Stimulated activated CD8-positive, alpha-beta memory T cell treated with anti-CD3 and anti-CD28 coated beads, Interleukin-4, amount 100 ng/mL, for 4 hours (primary cell): ENCODE measurements around the gene FBXW8.

Source experiments
- DNase-seq, 2 donors: peaks; one replicate each; pipeline ENCODE4 v3.0.0-alpha.2; 2020; ENCODE audit warnings: low read depth in 2 of 2, low spot score in 1 of 2

The FBXW8 gene

DNA sequence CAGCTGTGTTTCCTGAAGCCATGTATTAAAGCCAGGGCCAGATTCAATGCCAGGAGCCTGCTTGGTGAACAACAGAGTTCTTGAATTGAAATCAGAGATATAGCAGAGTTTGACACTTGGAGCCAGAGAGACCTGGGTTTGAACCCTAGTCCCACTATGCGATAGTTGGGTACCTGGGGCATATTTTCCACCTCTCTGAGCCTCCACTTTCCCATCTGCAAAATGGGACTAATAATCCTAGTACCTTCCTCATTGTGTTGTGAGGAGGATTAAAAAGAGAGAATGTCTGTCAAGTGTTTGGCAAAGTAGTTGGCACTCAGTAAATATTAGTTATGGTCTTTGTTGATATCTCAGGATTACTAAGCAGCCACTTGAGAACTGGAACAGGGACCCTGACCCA, 23.5 kb upstream of the FBXW8 start:
- no peak for DNase-seq

DNA sequence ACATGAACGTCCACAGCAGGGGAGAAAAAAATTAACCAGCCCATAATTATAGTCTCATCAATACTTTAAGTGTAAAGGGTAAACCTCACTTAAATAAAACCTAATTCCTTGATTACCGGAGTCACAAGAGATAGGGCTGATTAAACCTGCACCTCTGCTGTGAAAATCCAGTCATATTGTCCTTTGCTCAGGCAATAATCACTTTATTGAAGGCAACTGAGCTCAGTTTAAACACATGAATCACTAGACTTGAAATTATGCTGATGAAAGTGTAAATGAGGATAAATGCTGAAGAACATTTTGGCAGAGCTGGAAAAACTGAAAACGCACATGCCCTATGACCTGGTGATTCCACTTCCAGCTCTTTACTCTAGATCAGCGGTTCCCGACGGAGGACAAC, 22.9 kb upstream of the FBXW8 start:
- no peak for DNase-seq

DNA sequence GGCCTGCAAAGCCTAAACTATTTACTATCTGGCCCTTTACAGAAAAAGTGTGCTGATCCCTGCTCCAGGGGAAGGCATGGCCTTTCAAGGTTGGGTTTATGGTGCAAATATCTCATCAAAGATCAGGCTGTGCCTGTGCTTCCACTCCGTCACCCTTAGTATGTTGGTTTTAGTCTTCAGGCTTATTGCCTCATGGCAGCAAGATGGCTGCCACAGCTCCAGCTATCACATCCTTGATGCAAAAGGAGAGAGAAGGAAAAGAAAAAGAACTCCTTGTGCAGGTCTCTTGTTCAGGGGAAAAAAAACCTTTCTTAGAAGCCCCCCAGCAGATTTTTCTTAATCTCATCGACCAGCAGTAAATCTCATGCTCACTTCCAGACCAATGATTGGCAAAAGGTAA, 20.4 kb upstream of the FBXW8 start:
- DNase-seq: no peak

DNA sequence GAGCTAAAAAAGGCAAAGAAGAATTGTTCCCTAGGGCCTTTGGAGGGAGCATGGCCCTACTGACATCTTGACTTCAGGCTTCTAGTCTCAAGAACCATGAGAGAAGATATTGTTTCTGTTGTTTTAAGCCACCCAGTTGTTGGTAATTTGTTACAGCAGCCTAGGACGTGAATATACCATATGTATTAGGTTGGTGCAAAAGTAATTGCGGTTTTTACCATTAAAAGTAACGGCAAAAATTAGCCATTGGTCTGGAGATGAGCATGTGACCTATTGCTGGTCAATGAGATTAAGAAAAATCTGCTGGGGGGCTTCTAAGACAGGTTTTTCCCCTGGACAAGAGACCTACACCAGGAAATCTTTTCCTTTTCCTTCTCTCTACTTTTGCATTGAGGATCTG, 19.7 kb upstream of the FBXW8 start:
- DNase-seq: no peak

DNA sequence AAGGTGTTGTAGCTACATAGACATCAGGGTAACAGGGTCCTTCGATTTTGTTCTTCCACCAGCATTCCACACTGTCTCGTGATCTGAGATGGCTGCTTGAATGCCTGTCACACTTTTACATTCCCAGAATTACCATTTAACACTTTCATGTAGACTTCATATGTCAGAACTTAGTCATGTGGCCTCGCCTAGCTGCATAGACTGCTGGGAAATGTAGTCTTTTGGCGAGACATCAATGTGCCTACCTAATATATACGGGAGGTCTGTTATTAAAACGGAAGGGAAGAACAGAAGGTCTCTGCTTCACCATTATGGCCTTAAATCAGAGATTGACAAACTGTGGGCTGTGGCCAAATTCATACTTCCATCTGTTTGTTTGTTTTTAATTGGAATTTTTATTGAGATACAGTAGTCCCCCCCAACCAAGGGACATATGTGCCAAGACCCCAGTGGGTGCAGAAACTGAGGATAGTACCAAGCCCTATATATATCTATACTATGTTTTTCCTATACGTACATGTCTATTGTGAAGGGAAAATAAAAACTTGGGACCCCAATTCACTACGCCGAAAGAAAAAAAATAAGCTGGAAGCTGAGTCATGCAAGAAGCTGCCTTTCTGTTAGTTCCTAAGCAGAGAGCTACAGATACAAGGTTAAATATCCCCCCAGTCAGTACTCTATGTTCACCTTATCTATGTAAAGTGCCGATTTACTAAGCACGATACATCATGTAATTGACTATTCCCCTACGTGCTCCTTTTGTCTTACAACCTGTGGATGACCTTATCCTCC, 18.2 kb upstream of the FBXW8 start:
- DNase-seq: no peak

DNA sequence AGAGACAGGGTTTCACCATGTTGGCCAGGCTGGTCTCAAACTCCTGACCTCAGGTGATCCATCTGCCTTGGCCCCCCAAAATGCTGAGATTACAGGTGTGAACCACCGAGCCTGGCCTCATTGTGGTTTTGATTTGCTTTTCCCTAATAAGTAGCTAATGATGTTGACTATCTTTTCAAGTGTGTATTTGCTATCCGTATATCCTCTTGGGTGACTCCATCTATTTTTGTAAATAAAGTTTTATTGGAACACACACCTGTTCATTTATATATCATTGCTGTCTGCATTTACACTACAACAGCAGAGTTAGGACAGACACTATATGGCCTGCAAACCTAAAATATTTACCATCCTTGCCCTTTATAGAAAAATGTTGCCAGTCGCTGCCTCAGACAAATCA, 15.8 kb upstream of the FBXW8 start:
- no peak for DNase-seq

DNA sequence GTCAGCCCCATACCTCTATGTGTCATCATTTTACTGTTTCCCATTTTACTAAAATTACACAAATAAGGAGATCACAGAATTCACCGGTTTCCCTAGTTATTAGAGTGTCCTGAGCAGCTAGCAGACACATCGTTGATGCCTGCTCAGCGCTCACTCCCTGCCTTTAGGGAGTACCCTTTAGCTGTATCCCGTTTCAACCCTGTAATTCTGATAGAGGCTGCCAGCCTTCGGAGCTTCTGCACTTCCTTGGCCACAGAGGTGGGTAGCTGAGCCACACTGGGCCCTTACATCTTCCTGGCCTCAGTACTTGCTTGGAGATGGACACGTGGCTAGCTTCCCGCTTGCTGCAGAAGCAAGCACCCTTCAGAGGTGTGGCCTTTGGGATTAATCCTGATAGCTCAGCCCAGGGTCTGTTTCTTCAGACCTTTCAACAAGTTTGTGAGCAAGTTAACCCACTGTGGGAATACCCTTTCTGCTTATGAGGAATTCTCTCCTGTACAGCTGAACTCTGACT, 14.3 kb upstream of the FBXW8 start:
- no peak for DNase-seq

DNA sequence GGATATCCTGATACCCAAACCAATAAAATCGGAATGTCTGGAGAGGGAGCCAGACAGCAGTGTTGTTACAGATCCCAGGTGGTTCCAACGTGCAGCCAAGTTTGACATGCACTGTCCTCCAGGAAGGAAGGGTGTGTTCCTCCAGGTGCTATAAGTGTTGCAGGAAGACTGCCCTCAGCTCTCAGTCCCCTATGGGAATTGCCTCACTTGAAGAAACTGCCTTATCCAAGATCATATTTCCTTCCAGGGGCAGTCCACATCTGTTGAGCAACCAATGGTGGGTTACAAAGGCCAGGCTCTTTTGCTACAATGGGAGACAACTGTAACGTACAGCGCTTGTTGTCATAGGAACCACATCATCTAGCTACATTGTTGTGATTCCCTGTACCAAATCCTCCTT, 13.3 kb upstream of the FBXW8 start:
- no peak for DNase-seq

DNA sequence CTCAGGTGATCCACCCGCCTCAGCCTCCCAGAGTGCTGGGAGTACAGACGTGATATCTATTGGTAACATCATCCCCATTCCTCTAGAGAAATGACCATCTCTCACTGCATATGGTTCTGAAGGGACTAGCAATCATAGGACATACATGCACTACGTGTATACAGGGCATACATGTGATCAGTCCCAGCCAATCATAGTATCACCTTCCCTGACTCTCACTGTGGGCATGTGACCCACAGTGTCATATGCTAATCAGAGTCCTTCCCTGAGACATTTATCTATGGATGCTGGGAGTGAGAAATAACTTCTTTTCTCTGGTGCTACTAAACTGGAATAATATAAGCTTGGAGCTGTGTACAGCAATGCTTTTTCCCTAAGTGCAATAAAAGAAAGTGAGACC, 12.1 kb upstream of the FBXW8 start:
- no peak for DNase-seq

DNA sequence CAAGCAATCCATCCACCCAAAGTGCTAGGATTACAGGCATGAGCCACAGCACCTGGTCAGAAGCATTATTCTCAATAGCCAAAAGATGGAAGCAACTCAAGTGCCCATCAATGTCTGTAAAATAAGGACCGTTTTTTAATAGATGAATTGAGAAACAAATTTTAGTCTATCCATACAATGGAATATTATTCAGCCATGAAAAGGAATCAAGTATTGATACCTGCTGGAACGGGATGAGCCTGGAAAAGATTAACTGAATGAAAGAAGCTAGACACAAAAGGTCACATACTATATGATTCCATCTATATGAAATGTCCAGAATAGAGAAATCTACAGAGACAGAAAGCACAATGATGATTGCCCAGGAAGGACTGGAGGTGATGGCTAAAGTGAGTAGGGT, 9.1 kb upstream of the FBXW8 start:
- DNase-seq: no peak

DNA sequence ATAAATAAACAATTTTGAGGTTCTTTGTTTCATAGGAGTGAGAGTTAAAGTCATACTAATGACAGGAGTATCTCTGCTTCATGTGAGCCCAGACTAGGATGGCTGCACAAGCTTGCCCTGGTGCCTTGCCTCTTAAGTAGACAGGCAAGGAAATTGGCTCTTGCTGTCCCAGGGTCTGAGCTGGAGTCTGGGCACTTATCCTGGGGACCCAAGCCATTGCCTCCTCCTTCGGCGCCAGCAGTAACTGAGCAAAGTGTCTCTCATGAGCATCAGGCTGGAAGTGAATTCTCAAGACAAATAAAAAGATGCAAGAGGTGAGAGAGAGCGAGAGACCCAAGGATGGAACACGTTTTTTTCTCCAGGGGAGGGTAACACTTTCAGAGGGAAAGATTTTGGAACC, 6.9 kb upstream of the FBXW8 start:
- no peak for DNase-seq

DNA sequence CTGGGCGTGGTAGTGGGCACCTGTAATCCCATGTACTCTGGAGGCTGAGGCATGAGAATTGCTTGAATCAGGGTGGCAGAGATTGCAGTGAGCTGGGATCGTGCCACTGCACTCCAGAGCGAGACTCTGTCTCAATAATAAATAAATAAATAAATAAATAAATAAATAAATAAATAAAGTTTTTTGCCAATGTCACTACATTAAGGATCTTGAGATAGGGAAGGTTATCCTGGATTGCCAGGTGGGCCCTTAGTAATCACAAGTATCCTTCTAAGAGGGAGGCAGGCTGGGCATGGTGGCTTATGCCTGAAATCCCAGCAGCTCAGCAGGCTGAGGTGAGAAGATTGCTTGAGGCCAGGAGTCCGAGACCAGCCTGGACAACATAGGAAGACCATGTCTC, 4.5 kb upstream of the FBXW8 start:
- no peak for DNase-seq

DNA sequence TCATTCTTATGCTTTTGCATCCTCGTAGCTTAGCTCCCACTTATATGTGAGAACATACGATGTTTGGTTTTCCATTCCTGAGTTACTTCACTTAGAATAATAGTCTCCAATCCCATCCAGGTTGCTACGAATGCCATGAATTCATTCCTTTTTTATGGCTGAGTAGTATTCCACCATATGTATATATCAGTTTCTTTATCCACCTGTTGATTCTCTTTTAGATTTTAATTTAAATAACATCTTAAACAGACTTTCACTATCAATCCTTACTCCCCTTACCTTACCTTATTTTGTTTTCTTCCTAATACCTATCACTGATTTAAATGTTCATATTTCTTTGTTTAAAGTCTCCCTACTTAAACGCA, 488 bp upstream of the FBXW8 start:
- no peak for DNase-seq

DNA sequence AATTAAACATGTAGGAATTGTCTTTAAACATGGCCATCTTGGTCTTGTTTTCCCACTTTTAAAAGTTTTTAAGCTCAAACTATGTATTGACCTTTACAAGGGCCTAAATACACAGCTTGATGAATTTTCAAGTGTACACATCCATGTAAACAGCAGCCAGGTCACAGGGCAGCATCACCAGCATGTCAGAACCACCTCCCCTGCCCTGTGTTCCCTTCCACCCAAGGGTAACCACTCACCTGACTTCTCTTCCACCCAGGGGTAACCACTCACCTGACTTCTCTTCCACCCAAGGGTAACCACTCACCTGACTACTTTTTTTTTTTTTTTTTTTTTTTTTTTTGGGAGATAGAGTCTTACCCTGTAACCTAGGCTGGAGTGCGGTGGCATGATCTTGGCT, 4.6 kb downstream of the FBXW8 start:
- no peak for DNase-seq

DNA sequence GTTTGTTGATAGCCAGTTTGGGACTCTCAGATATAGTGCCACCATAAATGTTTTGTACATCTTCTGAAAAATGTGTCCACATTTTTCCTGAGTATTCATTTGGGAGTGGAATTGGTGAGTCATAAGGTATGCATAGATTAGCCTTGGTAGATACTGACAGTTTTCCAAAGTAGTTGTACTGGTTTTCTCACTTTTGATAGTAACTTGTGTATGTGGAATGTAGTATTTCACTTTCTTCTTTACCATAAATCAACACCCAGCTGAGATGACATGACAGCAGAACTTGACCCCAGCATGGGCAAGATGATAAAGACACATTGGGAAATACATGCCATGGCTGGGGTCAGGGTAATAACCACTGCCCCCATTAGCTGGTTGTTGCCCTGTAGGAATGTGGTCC, 5.4 kb downstream of the FBXW8 start:
- no peak for DNase-seq

DNA sequence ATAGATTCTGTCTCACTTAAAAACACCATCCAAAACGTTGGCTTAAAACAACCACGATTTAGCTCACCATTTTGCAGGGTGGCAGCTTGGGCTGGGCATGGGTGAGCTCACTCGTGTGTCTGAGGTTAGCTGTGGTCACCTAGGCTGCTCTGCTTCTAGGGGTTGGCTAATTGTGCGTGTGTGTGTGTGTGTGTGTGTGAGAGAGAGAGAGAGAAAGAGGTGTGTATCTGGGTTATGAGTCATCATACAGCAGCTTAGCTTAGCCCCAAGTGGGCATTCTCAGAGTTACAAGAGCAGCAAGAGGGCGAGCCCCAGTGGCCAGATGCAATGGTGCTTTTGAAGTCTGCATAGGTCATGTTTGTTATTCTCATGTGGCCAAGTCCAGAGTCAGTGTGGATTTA, 6.0 kb downstream of the FBXW8 start:
- DNase-seq: peak in 1 of 2 donors; percentile 56

DNA sequence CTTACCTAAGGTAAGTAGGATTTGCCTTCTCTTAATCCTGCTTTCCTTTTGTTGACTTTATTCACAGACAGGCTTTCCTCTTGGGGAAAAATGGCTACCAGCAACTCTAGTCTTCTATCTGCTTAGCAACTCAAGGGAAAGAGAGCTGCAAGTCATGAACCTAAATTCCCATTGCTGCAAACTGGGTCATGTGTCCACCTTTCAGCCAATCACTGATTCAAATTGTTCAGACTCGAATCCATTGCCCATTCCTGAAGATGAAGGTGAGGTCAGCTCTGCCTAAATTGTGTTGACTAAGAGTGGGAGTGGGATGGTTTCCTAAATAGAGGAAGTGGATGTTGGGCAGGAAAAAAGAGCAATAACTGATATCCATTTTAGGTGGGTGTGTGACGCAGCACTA, 7.7 kb downstream of the FBXW8 start:
- DNase-seq: no peak

DNA sequence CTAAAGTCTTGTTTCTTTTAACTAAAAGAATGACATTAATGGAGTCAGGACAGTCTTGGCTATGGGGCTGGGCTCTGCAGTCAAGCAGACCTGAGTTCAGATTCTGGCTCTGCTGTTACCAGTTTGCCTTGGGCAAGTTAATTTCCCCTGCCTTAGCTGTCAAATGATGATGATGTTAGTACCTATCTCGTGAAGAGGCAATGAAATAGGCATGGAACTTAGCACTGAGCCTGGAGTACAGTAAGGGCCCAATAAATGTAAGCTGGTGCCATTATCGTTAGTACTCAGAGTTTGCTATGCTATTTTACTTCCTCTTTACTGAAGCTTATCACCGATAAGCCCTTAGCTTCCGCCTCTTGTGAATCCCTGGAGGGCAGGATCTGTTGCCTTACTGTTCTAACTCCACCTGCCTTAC, 8.5 kb downstream of the FBXW8 start:
- DNase-seq: no peak

DNA sequence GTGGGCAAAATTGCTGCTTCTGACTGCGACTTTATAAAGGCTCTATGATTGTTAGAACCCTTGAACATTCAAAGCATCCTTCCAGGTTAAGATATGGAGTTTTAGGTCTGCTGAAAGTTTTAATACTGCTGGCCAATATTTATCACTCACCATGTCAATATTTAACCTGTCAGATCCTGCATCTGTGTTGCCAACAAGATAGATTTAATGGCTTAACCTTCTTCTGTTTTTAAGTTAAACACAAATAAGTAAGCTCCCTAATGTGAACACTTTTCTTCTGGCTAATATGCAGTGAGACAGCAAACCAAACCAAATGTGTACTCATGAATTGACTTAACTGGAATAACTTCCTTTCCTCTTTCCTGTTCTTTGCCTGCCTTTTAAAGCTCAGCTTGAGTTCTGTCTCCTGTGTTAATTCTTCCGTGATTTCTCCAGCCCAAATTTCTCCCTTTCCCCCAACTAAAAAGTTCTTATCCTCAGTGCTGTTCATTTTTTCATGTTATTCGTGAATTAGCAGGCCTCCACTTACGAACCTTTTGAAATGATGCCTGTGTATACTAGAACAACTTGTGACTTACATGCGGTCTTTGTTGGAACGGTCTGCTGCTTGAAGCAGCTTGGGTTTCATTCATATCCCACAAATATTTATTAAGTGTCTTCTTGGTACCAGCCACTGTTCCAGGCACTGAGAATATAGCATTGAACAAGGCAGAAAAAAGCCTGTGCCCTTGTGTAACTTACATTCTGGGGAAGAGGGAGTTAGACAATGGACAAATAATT, 9.1 kb downstream of the FBXW8 start:
- DNase-seq: no peak

DNA sequence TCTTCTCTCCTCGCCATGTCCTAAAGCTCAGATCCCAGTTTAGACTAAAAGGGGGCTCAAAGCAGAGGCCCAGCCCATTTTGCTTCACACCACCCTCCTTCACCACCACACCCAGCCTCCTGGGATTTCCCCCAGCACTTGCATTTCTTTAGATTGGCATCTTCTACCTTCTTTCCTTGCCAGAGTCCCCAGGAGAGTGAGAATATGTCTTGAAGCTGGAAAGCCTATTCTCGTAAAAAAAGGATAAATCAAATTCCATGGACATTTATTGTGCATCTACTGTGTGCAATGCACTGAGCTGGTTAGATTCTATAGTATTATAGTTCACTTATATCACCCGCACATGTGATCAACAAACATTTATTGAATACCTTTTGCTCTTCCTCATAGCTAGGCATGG, 10.2 kb downstream of the FBXW8 start:
- no peak for DNase-seq

DNA sequence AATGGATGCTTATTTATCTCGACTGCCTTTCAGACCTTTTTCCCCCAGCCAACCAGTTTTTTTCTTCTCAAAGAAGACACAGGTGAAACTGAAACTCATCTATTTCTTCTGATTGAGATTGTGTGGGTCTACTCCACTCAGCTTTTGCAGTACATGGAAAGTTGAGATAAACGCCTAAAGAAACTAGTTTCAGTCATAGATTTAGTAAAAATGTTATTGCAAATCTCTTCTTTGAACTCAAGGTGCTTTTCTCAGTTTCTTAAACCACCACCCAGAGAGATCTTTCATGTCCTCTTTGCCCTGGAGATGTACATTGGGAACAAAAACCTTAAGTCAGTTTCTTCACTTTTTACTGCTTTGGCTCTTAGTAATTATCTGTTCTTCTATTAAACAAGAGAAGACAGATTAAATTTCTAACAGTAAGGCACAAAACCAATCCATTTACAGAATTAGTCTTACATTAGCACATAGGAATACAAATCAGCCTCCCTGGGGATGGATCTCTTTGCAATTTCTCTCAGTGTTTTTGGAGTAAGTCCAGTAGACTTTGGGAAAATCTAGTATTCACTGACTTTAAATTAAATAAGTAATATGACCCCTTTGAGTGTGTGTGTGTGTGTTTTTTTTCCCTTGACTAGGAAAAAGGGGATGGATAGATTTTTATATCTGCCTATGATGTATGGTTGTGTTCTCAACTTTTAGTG, 11.6 kb downstream of the FBXW8 start:
- no peak for DNase-seq
